Stomach (tissue), 9 donors: ENCODE results near the gene CHSY3. TPM values are rescaled to one million over a fixed set of nuclear protein-coding genes. Genes with fewer than 3 reads are reported as not detected.

Source experiments
- DNase-seq, 2 donors: peaks; one replicate each; pipeline versions ENCODE4 v3.0.0 to v3.0.0-alpha.2; 2013 to 2019
- H3K27ac ChIP-seq, 5 donors: fragments of 200-600 bp in 4 of 5; sonication (generic) in 4 of 5; one replicate each; pipeline ENCODE4 v1.5.1; 2013 to 2019; ENCODE audit warnings: mild to moderate bottlenecking in 1 of 5, moderate library complexity in 1 of 5
- H3K27me3 ChIP-seq, 3 donors: fragments of 200-600 bp; sonication (generic); one replicate each; pipeline ENCODE4 v1.5.1; 2017 to 2019; ENCODE audit warnings: mixed run types in 1 of 3
- H3K36me3 ChIP-seq, 4 donors: fragments of 200-600 bp; sonication (generic); 1 replicate in 3 of 4; 2 replicates in 1 of 4; pipeline ENCODE4 v1.5.1; 2016 to 2019
- H3K4me1 ChIP-seq, 4 donors: fragments of 200-600 bp; sonication (generic); one replicate each; pipeline ENCODE4 v1.5.1; 2016 to 2019
- H3K4me3 ChIP-seq, 4 donors: fragments of 200-600 bp; sonication (generic) in 3 of 4; one replicate each; pipeline ENCODE4 v1.5.1; 2016 to 2019; ENCODE audit warnings: mild to moderate bottlenecking in 1 of 4
- H3K9me3 ChIP-seq, 4 donors: fragments of 200-600 bp; sonication (generic); one replicate each; pipeline ENCODE4 v1.5.1; 2016 to 2019
- EP300 ChIP-seq: sonication (generic); formaldehyde crosslinking; IDR thresholded peaks from one replicate; pipeline ENCODE4 v1.6.1; 2017; ENCODE audit warnings: antibody characterized with exemption
- POLR2A ChIP-seq, 4 donors: fragments of 450-650 bp; IDR thresholded peaks; one replicate each; pipeline ENCODE4 v1.6.1; 2016; ENCODE audit warnings: antibody characterized with exemption in 4 of 4, control low read depth in 2 of 4, mild to moderate bottlenecking in 1 of 4, moderate library complexity in 1 of 4
- POLR2AphosphoS5 ChIP-seq, 3 donors: sonication (generic); formaldehyde crosslinking; IDR thresholded peaks; one replicate each; pipeline ENCODE4 v1.6.1; 2016; ENCODE audit warnings: antibody characterized with exemption in 3 of 3
- WGBS, 5 donors: extraction: QIAGEN DNeasy Blood & Tissue Kit in 3 of 5; methylation state at CpG; one replicate each; pipeline versions ENCODE4 v1.1.5 to v1.1.7; 2013 to 2018; 5-methylcytosine and 5-hydroxymethylcytosine counted together
- intact Hi-C: fragments of 100-400 bp; cut with DNase I; formaldehyde crosslinking; loops from one replicate; pipeline ENCODE4 v1.15.1; 2023; ENCODE audit warnings: low total_unique reads
- polyA plus RNA-seq, 3 donors: library from polyadenylated mRNA; stranded (reverse); fragments of 200-250 nt; gene quantifications; one replicate each; pipeline ENCODE4 v1.2.3, GENCODE V29; 2013
- total RNA-seq, 5 donors: library from RNA; depleted of rRNA; stranded (reverse); fragments of >200 nt; gene quantifications; one replicate each; pipeline versions ENCODE4 v1.1.0 to v1.2.3, GENCODE V29; 2014 to 2016
- TF ChIP-seq, protein P1 (sequence below), 7 experiments: fragments of 450-650 bp in 4 of 7; fragments of 200-600 bp in 3 of 7; sonication (generic) in 3 of 7; IDR thresholded peaks; one replicate each; pipeline ENCODE4 v1.5.1; 2016 to 2019; ENCODE audit warnings: antibody characterized with exemption in 7 of 7, control low read depth in 2 of 7, mild to moderate bottlenecking in 1 of 7
- donor health status: healthy with polysubstance abuse.
- donor health status: Bipolar disorder and iron deficiency.
- donor health status: healthy.

Gene CHSY3
- total and polyA plus RNA-seq, 8 donors, result under 0.01 to 6.1 (median 0.31) TPM; not detected in 1

DNA sequence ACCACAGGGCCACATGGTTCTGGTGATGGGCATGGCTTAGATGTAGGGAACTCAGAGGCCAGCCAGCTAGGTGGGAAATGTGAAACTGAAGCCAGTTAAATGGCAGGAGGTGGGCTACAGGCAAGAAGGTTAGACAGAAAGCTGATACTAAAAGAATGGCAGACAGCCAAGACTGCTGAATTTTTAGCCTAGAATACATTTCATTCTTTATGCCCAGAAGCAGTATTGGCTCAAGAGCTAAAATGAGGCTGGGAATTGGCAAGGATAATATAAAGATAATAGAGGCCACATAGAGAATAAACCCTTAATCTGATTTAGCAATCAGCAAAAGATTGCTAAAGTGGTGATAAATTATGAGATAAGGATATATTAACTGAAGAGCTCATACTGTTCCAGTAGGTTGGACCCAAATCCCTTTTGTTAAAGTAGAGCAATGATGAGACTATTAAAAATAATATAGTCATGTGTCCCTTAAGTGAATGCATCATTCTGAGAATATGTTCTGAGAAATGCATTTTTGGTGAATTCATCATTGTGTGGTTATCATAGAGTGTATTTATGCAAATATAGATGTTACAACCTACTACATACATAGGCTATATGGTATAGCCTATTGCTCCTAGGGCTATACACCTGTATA, 234.3 kb downstream of the CHSY3 start:
- Histone ChIP-seq H3K9me3 (no peaks in the 10 kb centered on the region), H3K36me3 (no peaks in the 10 kb centered on the region), H3K4me1 (peaks cover 0 to 5% (median 0%) of the 10 kb centered on the region in 4 donors), H3K4me3 (no peak overlapping the region), H3K27ac (no peak overlapping the region), H3K27me3 (no peaks in the 10 kb centered on the region)
- intact Hi-C loops, result no loop called here
- DNase-seq, result peak in 1 of 2 donors; percentile 9
- TF ChIP-seq, protein P1, sequence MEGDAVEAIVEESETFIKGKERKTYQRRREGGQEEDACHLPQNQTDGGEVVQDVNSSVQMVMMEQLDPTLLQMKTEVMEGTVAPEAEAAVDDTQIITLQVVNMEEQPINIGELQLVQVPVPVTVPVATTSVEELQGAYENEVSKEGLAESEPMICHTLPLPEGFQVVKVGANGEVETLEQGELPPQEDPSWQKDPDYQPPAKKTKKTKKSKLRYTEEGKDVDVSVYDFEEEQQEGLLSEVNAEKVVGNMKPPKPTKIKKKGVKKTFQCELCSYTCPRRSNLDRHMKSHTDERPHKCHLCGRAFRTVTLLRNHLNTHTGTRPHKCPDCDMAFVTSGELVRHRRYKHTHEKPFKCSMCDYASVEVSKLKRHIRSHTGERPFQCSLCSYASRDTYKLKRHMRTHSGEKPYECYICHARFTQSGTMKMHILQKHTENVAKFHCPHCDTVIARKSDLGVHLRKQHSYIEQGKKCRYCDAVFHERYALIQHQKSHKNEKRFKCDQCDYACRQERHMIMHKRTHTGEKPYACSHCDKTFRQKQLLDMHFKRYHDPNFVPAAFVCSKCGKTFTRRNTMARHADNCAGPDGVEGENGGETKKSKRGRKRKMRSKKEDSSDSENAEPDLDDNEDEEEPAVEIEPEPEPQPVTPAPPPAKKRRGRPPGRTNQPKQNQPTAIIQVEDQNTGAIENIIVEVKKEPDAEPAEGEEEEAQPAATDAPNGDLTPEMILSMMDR (IDR thresholded peaks at IDR 0.05), result no peak
- TF ChIP-seq EP300 (no peak), POLR2AphosphoS5 (IDR thresholded peaks at IDR 0.05) (no peak), POLR2A (IDR thresholded peaks at IDR 0.05) (no peak)

DNA sequence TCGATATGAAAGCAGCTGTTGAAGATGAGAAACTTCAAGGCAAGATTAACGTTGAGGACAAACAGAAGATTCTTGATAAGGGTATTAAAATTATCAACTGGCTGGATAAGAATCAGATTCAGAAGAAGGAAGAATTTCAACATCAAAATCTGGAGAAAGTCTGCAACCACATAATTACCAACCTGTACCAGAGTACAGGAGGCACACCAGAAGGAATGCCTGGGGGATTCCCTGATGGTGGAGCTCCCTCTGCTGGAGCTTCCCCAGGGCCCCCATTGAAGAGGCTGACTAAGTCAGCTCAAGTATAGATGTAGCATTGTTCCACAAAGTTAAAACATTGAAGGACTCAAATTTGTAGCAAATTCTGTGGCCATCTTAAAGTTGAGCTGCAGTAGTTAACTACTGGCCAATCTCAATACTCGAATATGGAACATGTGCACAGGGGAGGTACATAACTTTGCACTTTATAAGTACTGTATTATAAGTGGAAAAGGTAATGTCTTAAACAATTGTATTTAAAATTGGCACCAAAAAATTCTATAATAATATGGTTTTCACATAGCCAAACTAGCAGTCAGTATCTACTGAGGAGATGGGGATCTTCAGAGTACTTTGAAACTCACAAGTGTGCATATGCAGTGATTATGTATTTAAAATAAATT, 237.5 kb downstream of the CHSY3 start:
- Histone ChIP-seq H3K36me3 (no peaks in the 10 kb centered on the region), H3K9me3 (peaks cover 0 to 3% (median 0%) of the 10 kb centered on the region in 4 donors), H3K4me1 (no peaks in the 10 kb centered on the region), H3K27me3 (no peaks in the 10 kb centered on the region), H3K4me3 (no peak overlapping the region), H3K27ac (no peak overlapping the region)
- peak in 1 of 2 donors; percentile 25 for DNase-seq
- TF ChIP-seq, protein P1 (IDR thresholded peaks at IDR 0.05), result peak in 1 of 7 experiments; percentile 17
- no peak for TF ChIP-seq EP300
- no peak for TF ChIP-seq POLR2A (IDR thresholded peaks at IDR 0.05)
- TF ChIP-seq POLR2AphosphoS5 (IDR thresholded peaks at IDR 0.05), result no peak
- intact Hi-C loops, result no loop called here
- WGBS, 5 donors, result 57 to 72% (median 64%) methylated on average over 3 of the region's 3 CpGs

DNA sequence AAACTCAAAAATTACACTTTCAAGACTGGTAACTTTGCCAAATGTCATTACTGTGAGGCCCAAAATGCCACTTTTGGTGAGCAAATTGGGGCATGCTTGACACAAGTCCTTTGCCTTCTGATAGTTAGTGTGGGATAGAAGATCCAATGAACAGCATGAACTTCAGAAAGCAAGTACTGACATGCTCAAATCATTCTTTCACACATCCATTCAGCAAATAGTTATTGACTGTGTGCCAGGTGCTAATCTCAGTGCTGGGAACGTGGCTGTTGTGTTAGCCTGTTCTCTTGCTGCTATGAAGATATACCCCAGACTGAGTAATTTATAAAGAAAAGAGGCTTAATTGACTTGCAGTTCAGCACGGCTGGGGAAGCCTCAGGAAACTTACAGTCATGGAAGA, 247.0 kb downstream of the CHSY3 start:
- 22 to 37% (median 31%) methylated on average over 2 of the region's 2 CpGs for WGBS, 5 donors
- Histone ChIP-seq H3K27me3 (no peaks in the 10 kb centered on the region), H3K4me3 (no peak overlapping the region), H3K27ac (no peak overlapping the region), H3K4me1 (peaks cover 0 to 12% (median 0%) of the 10 kb centered on the region in 4 donors), H3K36me3 (no peaks in the 10 kb centered on the region), H3K9me3 (no peaks in the 10 kb centered on the region)
- DNase-seq, result peak in 1 of 2 donors; percentile 12
- intact Hi-C loops, result no loop called here
- TF ChIP-seq EP300 (no peak), POLR2A (IDR thresholded peaks at IDR 0.05) (no peak), POLR2AphosphoS5 (IDR thresholded peaks at IDR 0.05) (no peak)
- TF ChIP-seq, protein P1 (IDR thresholded peaks at IDR 0.05), result no peak

DNA sequence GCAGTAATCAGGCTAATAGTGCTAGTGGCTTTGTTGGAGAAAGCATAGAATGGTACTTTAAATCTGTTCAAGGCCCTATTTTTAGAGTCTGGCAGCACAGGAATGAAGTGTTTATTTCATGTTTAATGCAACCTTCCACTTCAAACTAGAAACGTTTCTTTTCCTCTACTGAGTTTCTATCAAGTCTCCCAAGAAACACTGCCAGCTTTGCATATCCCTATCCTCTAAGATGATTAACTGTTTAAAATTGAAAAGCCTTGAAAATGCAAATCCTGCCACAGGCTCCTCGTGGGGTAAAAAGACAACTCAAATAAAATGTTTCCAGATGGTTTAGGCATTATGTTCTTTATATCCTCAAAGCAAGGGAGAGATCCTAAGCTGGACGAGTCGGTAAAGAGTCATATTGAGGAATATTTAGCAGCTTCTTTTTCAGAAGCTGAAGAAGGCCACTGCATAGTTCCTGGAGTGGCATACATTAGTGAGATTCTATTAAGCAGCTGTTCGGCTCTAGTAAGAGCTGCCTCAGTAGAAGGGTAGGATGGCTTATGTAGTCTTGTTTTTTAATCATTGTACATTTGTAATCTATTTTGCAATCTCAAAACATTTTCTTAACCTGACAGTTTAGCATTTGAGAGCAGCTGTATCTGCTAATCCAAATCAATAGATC, 251.2 kb downstream of the CHSY3 start:
- Histone ChIP-seq H3K9me3 (no peaks in the 10 kb centered on the region), H3K36me3 (no peaks in the 10 kb centered on the region), H3K27me3 (no peaks in the 10 kb centered on the region), H3K27ac (no peak overlapping the region), H3K4me1 (peaks cover 0 to 12% (median 0%) of the 10 kb centered on the region in 4 donors), H3K4me3 (no peak overlapping the region)
- peak in 1 of 2 donors; percentile 23 for DNase-seq
- TF ChIP-seq, protein P1 (IDR thresholded peaks at IDR 0.05), result no peak
- TF ChIP-seq POLR2AphosphoS5 (IDR thresholded peaks at IDR 0.05) (no peak), POLR2A (IDR thresholded peaks at IDR 0.05) (no peak), EP300 (no peak)
- intact Hi-C loops, result no loop called here
- WGBS, 5 donors, result 35 to 51% (median 48%) methylated on average over 5 of the region's 5 CpGs
